ENCODE data around the gene COL27A1. TPM values are rescaled to one million over a fixed set of nuclear protein-coding genes. Genes with fewer than 3 reads are reported as not detected.

Gene COL27A1
- total and polyA plus RNA-seq, 2 donors (not counting 1 experiment from before 2014, with no cell fraction given): 0.16 to 0.27 TPM

GRCh38 chr9:114236391-114237138 lies 81.2 kb downstream of the COL27A1 start:
- no peaks in the 10 kb centered on the region for H3K79me2 ChIP-seq (ENCODE audit: control insufficient read depth, insufficient read depth, low read length)
- Mint-ChIP-seq H3K9me3 (ENCODE audit: insufficient read depth) (no peaks in the 10 kb centered on the region), H3K27me3 (peaks cover 8% of the 10 kb centered on the region), H3K4me3 (no peak overlapping the region), H3K27ac (no peak overlapping the region), H3K4me1 (no peaks in the 10 kb centered on the region)
- no peak overlapping the region for H3K4me2 ChIP-seq (replicated peaks; ENCODE audit: low read depth, low read length, poor library complexity, severe bottlenecking)
- TF ChIP-seq CTCF (IDR thresholded peaks at IDR 0.05) (no peak), EZH2 (IDR thresholded peaks at IDR 0.05; ENCODE audit: borderline replicate concordance, insufficient read depth, low read depth, low read length, poor library complexity, severe bottlenecking) (no peak)
- no peak overlapping the region for H3K27ac ChIP-seq (ENCODE audit: low read length in 2 of 2)
- CTCF ChIA-PET: no interaction called here
- no peaks in the 10 kb centered on the region for H3K9me3 ChIP-seq (ENCODE audit: control extremely low read depth in 1 of 3, control insufficient read depth in 2 of 3, insufficient read depth in 1 of 3, low read length in 2 of 3)
- ATAC-seq (ENCODE audit: low read depth) (no peak), DNase-seq (no peak)
- no peak overlapping the region for H3K9ac ChIP-seq (ENCODE audit: low read length)
- H4K20me1 ChIP-seq (ENCODE audit: control insufficient read depth, insufficient read depth, low read length, poor library complexity, severe bottlenecking): no peaks in the 10 kb centered on the region
- POLR2A ChIA-PET: no interaction called here
- intact Hi-C loops (cut with micrococcal nuclease): no loop called here
- 77% methylated on average over 11 of the region's 12 CpGs for WGBS (ENCODE audit: insufficient coverage)
- no peaks in the 10 kb centered on the region for H3K36me3 ChIP-seq (replicated peaks in 1 of 2; ENCODE audit: control extremely low read depth in 1 of 2, control insufficient read depth in 1 of 2, extremely low read depth in 1 of 2, insufficient read depth in 2 of 2, low read length in 1 of 2)
- H3K4me3 ChIP-seq (ENCODE audit: control extremely low read depth in 1 of 5, extremely low read depth in 1 of 5, insufficient read depth in 1 of 5, low read depth in 2 of 5, low read length in 4 of 5): no peak overlapping the region
- peaks cover 0 to 3% (median 0%) of the 10 kb centered on the region in 4 experiments for H3K27me3 ChIP-seq (replicated peaks in 1 of 4; ENCODE audit: control extremely low read depth in 1 of 4, control insufficient read depth in 3 of 4, insufficient read depth in 4 of 4, low read length in 3 of 4)
- no peaks in the 10 kb centered on the region for H3K4me1 ChIP-seq (ENCODE audit: control insufficient read depth in 2 of 2, insufficient read depth in 2 of 2, low read length in 2 of 2)
- H2AFZ ChIP-seq (ENCODE audit: insufficient read depth, low read depth, low read length, poor library complexity, severe bottlenecking): no peak overlapping the region

- no peak overlapping the region for H3K4me3 Mint-ChIP-seq
- Histone ChIP-seq H4K20me1 (ENCODE audit: control insufficient read depth, insufficient read depth, low read length, poor library complexity, severe bottlenecking) (no peaks in the 10 kb centered on the region), H3K27me3 (replicated peaks in 1 of 4; ENCODE audit: control extremely low read depth in 1 of 4, control insufficient read depth in 3 of 4, insufficient read depth in 4 of 4, low read length in 3 of 4) (peaks cover 0 to 3% (median 0%) of the 10 kb centered on the region in 4 experiments), H3K36me3 (replicated peaks in 1 of 2; ENCODE audit: control extremely low read depth in 1 of 2, control insufficient read depth in 1 of 2, extremely low read depth in 1 of 2, insufficient read depth in 2 of 2, low read length in 1 of 2) (no peaks in the 10 kb centered on the region), H3K27ac (ENCODE audit: low read length in 2 of 2) (no peak overlapping the region), H3K4me2 (replicated peaks; ENCODE audit: low read depth, low read length, poor library complexity, severe bottlenecking) (no peak overlapping the region), H3K4me1 (ENCODE audit: control insufficient read depth in 2 of 2, insufficient read depth in 2 of 2, low read length in 2 of 2) (no peaks in the 10 kb centered on the region), H2AFZ (ENCODE audit: insufficient read depth, low read depth, low read length, poor library complexity, severe bottlenecking) (no peak overlapping the region), H3K9me3 (ENCODE audit: control extremely low read depth in 1 of 3, control insufficient read depth in 2 of 3, insufficient read depth in 1 of 3, low read length in 2 of 3) (no peaks in the 10 kb centered on the region), H3K9ac (ENCODE audit: low read length) (no peak overlapping the region), H3K4me3 (ENCODE audit: control extremely low read depth in 1 of 5, extremely low read depth in 1 of 5, insufficient read depth in 1 of 5, low read depth in 2 of 5, low read length in 4 of 5) (no peak overlapping the region), H3K79me2 (ENCODE audit: control insufficient read depth, insufficient read depth, low read length) (no peaks in the 10 kb centered on the region)
- intact Hi-C loops (cut with micrococcal nuclease): no loop called here
- ChIA-PET CTCF (no interaction called here), POLR2A (no interaction called here)
- DNase-seq (no peak), ATAC-seq (ENCODE audit: low read depth) (no peak)
- no peak overlapping the region for H3K27ac Mint-ChIP-seq
- no peaks in the 10 kb centered on the region for H3K4me1 Mint-ChIP-seq
- no peak for TF ChIP-seq EZH2 (IDR thresholded peaks at IDR 0.05; ENCODE audit: borderline replicate concordance, insufficient read depth, low read depth, low read length, poor library complexity, severe bottlenecking)
- TF ChIP-seq CTCF (IDR thresholded peaks at IDR 0.05): no peak
- peaks cover 8% of the 10 kb centered on the region for H3K27me3 Mint-ChIP-seq
- WGBS (ENCODE audit: insufficient coverage): 87% methylated on average over 5 of the region's 5 CpGs
- H3K9me3 Mint-ChIP-seq (ENCODE audit: insufficient read depth): no peaks in the 10 kb centered on the region
These were observed 81.9 kb downstream of the COL27A1 start for GRCh38 chr9:114237247-114237646.
